Limb (tissue), 2 donors: Measurements from ENCODE around the gene PRKACA.
A peak's percentile ranks its signal among the peaks of the same experiment; 100 is the strongest.
"Not testable (repeated sequence)": the region's sequence is repeated elsewhere in the genome, so short reads cannot be mapped to it uniquely, and the experiment has no call there.

Source experiments
- DNase-seq, 2 donors: peaks; one replicate each; pipeline ENCODE4 v3.0.0-alpha.2; 2016; ENCODE audit errors: extremely low spot score in 2 of 2

PRKACA gene

DNA sequence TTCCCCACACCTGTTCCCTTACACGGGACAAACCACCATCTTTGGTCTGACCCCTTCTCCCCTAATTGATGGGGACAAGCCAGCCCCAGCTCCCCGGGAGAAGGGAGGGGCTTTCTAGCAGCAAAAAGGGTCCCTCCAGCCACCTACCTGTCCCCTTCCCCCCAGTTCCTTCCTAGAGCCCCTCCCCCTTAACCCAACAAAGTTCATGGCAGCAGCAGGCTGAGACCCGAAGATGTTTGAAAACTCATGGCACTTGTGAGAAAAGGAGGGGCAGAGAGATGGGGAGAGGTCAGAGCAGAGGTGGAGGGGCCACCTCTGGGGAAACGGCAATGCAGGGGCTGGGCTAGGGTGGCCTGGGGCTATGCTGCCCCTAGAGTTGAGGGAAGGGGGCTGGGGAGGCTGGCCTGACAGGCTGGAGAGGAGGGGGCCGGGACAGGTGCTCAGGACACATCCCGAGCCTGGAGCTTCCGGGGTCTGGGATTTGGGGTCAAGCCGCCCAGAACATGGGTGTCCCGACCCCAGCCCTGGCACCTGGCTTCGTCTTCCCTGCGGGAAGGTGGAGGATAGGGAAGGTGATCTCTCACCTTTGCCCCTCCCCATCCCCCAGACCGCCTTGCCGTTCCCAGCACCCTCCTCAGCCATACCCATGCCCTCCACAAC, 31.3 kb upstream of the PRKACA start:
- DNase-seq = no peak

DNA sequence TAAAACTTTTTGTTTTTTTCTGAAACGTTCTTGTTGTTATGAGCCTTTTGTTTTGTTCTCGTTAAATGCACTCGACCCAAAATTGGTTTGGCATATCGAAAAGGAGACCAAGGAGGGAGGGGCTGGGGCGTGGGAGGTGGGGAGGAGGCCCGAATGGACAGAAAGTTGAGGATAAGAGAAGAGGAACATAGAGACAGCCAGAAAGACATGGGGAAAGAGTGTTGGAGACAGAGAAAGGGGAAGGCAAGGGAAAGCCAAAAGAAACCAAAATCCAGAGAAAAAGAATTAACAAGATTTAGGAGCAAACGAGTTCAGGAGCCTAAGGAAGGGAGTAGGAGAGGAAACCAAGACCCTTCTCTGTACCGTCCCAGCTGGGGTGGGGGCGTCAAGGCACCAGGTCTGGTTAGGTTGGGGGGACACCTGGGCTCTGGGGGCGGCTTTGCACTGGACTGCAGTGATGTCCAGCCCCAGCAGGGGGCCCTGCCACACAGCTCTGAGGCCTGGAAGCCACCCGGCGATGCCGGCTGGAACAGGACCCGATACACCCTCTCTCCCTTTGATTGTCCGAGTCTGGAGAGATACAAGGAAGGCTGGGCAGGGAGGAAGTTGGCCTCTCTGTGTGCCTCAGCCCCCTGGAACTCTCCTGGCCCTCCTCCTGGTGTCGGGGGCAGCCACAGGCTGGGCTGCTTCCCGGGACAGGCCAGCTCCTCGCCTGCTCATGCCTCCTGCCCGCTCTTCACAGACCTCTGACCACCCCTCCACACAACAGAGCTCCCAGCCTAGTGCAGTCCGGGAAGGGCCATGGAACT, 30.4 kb upstream of the PRKACA start:
- DNase-seq = peak; percentile 80 to 83

DNA sequence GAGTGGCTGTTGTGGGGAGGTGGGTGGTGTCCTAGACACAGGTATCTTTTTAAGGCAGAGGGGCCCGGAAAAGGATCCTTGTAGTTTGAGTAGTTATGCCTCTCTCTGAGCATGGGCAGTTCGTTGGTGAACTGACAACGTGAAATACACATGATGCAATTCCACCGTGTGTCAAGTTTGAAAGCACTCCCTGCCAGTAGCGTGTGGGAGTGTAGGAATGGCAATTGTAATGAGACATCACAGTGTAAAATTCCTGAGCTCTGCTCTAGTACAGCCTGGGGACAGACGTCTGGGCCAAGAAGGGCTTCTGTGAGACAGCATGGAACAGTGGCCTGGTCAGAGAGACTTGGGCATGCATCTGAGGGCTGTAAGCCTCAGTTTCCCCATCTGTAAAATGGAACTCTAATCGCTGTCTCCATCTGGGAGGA, 29.2 kb upstream of the PRKACA start:
- no peak for DNase-seq

DNA sequence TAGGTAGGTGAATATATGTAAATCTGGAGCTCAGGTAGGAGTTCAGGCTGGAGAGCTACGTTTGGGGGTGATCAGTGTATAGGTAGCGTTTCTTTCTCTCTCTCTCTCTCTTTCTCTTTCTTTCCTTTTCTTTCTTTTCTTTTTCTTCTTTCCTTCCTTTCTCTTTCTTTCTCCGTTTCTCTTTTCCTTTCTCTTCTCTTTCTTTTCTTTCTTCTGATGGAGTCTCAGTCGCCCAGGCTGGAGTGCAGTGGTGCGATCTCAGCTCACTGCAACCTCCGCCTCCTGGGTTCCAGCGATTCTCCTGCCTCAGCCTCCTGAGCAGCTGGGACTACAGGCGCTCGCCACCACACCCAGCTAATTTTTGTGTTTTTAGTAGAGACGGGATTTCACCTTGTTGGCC, 28.6 kb upstream of the PRKACA start:
- DNase-seq = not testable (repeated sequence)

DNA sequence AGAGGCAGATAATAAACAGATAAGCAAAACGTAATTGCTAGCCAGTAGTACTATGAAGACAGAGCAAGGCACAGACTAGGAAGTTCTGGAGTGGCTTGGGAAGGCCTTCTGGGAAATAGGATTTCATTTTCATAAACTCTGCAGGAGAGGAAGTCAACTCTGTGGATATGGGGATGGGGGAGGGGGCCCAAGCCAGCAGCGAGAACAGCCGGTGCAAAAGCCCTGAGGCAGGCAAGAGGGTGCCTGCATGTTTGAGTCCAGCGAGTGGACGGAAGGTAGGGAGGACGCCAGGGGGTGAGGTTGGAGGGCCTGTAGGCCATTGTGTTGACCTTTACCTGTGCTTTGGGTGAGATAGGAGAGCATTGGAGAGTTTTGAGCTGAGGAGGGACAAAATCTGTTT, 27.8 kb upstream of the PRKACA start:
- no peak for DNase-seq

DNA sequence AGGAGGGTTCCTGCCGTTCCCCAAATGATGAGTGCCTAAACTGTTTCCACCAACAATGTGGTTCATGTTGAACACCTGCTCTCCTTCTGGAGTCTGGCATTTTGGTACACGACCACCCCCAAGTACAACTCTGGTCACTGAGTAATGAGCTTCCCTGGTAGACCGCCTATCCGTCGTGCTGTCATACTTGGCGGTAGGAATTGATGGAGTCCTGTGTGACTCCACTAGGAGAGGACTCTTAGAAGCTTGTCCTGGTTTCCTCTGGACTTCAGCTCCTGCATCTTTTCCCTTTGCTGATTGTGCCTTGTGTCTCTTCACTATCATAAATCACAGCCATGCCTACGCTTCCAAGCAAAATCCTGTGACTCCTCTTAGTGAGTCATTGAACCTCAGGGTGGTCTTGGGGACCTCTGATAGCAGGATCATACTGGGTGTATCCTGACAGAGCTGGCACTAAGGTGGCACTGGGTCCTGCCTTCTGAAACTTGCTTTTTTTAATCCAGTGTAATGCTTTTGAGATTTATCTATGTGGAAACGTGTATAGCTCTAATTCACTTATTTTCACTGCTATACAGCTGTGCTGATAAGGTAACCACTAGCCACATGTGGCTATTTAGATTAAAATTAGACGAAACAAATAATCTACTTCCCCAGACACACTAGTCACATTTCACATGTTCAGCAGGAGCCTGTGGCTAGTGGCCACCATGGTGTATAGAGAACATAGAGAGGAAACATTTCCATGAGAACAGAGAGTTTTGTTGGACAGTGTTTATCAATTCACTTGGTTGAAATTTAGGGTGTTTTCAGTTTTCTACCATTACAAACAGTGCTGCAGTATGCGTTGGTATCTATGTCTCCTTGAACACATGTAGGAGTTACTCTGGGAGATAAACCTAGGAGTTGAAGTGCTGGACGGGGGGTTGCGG, 25.0 kb upstream of the PRKACA start:
- DNase-seq = no peak

DNA sequence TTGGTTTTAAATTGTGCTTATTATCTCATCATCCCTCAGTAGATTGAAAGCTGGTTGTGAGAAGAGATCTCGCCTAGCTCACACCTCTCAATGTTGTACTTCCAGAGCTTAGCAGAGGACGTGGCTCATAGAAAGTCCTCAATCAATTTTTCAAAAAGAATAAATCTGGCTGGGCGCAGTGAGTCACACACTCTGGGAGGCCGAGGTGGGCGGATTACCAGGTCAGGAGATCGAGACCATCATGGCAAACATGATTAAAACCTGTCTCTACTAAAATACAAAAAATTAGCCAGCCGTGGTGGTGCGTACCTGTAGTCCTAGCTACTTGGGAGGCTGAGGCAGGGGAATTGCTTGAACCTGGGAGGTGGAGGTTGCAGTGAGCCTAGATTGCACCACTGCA, 23.5 kb upstream of the PRKACA start:
- no peak for DNase-seq

DNA sequence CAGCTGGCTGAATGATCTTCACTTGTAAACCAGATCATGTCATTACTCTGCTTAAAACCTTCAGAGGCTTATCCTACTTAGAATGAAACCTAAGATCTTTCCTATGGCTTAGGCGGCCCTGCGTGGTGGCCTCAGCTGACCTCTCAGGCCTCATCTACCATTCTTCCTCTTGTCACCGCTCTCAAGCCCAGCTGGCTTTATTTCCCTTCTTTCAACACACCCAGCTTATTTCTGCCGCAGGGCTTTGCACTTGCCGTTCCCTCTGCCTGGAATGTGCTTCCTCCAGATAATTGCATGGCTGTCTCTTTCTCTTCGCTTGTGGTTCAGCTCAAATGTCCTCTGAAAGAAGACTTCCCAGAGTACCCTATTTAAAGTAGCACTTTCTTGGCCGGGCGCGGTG, 22.4 kb upstream of the PRKACA start:
- DNase-seq = no peak

DNA sequence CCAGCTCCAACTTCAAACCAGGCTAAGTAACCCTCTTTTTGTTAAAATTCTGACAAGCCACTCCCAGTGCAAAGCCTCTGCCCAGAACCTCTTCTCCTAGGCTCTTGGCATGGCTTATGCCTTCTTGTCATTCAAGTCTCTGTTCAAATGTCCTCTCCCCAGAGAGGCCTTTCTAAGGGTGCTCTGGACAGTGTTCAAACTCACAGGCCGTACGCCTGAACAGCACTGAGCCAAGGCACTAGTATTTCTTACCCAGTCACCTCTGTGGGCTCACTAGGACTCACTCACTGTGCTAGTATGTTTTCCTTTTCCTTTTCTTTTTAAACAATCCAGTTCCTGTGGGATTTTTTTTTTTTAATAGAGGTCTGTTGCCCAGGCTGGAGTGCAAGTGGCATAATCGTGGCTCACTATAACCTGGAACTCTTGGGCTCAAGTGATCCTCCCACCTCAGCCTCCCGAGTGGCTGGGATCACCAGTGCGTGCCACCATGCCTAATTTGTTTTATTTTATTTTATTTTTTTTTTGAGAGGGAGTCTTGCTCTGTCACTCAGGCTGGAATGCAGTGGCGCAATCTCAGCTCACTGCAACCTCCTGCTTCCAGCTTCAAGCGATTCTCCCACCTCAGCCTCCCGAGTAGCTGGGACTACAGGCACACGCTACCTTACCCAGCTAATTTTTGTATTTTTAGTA, 21.2 kb upstream of the PRKACA start:
- no peak for DNase-seq

DNA sequence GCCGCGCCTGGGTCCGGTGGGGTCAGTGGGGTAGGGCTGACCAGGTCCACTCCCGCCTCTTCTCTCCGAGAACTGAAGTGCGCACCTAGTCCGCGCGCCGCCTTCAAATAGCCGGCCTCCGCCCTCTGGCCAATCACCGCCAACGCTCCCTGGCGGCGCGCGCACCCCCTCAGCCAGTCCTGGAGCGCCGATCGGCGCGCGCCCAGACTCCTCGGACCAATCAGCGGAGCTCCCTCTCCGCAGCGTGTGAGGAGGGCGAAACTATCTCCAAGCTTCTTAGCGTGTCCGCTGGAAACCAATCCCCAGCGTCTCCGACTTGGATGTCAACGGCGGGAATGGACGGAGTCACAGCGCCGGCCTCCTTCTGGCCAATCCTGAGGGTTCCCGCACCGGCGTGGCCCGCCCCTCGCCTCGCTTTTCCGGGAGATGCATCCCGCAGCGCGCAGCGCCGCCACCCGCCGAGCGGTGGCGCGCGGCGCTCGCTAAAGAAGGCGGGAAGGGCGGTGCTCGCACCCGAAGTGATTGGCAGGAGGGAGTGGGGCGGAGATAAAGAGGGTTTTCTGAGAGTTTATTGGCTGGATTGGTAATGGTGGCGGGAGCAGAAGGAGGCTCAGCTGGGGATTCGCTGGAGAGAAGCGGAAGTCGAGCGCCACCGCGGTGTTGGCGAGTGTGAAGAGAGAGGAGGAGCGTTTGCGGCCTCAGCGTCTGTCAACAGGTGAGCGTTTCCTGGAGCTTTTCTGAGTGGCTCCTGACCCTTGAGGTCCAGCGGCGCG, 19.1 kb upstream of the PRKACA start, which contains the start of gene ASF1B:
ASF1B (minus strand) TSS at position 81 of the 773 bp plus-strand sequence. CDS start 133 bp downstream, outside the sequence.
- peak; percentile 99 for DNase-seq

DNA sequence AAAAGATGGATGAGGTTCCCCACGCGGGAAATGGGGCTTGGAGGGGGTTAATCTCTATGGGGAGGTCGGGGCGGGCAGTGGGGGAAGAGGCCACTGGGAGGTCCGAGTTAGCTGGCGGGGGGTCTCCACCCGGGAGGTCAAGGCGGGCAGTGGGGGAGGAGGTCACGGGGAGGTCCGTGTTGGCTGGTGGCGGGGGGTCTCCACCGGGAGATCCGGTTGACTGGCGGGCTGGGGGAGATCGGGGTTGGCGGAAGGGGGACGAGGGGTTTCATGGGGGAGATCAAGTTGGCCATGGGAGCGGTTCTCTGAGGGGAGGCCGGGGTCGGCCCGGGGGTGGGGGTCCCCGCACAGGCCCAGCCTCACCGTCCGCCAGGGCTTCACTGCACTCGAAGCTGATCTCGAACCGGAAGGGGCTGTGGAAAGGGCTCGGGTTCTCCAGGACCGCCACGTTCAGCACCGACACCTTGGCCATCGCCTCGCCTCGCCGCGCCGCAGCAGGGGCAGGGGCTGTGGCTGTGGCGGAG, 18.5 kb upstream of the PRKACA start:
- DNase-seq = peak in 1 of 2 donors; percentile 58

DNA sequence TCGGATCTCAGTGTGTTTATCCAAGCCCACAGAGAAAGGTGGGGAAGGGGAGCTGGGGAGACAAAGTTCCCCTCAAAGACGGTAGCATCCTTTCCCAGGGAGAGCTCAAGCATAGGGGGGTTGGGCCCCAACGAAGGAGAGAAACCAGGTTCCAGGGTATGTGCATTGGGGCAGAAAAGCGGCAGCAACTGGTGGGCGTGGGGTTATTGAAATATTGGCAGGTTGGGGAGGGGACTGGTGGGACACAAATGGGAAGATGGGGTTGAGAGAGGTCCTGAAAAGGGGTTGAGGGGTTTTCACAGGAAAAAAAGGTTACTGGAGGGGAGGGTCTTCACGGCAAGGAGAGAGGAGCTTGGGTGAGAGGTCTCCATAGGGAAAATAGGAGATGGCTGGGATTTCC, 17.8 kb upstream of the PRKACA start:
- DNase-seq = no peak

DNA sequence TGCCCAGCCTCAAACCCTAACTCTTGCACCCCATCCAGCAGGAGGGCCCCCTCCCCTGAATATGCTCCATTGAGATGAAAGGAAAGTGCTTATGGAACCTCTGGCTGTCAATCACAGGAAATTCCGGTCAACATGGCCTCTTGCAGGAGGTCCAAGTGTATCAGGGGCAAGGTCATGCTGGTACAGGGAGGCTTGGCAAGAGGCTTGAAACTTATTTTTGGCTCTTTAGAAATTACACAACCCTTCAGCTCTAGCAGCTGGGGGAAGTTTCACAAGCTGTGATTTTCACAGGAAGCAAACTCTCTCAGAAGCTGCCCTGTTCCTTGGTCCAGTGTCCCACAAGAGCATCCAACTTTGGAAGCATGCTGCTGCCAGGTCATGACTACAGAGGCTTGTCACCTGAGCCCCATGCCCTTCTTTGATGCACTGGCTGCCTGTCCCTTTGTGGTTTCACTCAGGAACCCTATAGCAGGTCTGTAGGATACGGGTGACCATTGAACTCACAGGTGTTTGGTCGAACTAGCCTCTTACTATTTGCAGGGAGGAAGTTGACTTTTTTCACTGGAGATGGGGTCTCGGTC, 10.5 kb upstream of the PRKACA start:
- DNase-seq = no peak

DNA sequence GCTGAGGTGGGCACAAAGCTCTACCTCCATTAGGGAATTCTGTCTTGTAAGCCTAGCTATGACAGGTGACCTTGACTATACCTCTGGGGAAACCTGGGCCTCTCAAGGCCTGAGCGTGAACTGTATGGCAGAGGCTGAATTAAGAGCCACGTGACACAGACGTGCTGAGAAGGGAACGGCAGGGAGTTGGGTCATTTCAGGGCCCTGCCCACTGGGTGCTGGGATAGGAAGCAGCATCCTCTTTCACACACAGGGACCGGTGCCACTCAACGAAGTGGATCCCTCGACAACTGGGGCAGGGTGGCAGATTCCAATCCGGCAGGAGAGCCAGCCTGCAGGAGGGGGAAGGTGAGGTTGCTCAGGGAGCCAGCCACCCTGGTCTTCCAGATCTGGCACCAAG, 9.6 kb upstream of the PRKACA start:
- DNase-seq = no peak

DNA sequence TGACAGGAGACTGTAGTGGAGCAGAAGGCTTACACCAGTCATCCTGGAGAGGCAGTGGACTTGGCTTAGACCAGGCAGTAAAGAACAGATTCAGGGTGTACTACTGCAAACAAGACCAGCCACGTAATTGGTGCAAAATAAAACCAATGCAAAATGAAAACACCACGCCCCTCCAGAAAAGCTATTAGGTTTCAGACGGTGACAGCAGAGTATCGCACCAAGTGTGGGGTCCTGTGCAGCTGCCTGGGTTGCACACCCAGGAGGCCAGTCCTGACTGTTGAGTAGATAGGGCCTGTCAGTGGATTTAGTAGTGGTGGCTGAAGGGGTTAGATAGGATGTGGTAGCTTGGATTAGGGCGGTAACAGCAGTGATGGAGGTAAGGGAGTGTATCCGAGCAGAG, 5.4 kb upstream of the PRKACA start:
- no peak for DNase-seq

DNA sequence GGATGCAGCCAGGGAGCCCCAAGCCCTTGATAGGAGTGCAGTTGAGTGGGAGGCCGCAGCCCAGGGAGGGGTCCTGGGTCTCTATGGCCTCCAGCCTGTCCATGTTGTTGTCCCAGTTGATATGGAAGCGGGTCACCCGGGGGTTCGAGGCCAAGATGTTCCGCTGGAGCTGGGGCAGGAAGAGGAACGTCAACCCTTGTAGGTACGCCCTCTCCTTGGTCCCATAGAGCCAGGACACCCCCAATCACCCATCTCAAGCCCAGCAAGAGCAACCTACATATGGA, 2.9 kb upstream of the PRKACA start:
- DNase-seq = no peak

DNA sequence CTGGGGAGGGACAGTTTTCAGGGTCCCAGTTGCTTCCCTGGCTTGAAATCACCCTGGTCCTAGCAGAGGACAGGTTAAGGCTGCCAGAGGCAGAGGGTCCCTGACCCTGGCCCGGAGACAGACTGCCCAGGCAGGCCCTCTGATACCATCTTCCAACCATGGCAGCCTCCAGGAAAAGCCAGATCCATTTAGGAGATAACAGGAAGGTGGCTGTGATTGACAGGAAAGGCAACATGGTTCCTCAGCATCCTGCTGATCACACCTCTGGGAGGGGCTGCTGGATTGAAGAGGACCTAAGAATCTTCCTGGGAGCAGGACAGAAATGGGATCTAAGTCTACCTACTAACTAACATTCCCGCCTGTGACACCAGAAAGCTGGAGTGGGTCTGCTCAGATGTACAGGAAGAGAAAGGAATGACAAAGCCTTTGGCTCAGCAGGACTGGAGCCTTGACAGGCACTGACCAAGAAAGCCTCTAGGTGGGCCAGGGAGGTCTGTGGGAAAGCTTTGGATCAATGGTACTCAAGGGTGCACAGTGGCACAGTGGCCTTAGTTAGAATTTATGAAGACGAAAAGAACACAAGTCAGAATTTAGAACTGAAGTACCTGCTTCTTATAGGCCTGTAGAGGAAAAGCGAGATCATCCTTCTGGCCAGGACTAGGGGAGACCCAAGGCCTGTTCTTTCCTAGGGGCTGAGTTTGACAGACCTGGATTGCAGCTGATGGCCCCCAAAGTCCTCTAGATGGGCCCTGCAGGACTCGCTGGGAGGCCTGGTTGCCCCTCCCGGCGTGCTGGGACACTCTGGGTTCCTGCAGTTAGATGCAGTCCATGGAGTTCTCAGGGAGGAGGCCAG, 2.3 kb upstream of the PRKACA start:
- no peak for DNase-seq

DNA sequence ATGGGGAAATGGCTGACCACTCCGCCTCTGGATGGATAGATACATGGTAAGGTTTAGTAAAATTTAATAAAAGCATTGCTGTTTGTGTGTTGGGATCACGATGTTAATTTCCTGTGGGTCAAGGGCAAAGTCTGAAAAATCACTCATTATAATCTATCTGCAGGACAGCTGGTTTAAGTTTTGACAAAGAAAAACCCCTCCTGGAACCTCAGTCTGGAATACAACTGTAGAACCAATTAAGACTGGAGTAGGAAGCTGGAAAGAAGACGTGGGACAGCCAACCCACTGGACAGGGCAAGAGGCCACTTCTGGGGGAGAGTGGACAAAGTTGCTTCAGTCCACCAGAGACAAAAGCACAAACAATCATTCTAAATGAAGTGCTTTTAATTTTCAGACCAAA, 1.6 kb upstream of the PRKACA start:
- no peak for DNase-seq
